ENCODE data around the gene RPS28.
"Not testable (repeated sequence)": the region's sequence is repeated elsewhere in the genome, so short reads cannot be mapped to it uniquely, and the experiment has no call there.

RPS28 gene

GRCh38 chr19:8336660-8337059, 15.4 kb downstream of the RPS28 start:
- H3K27me3 ChIP-seq (ENCODE audit: control insufficient read depth in 1 of 2, insufficient read depth in 2 of 2, low read length in 2 of 2), result peaks cover 23 to 45% of the 10 kb centered on the region in 2 donors

GRCh38 chr19:8337728-8338127, 16.4 kb downstream of the RPS28 start:
- no peak overlapping the region for H3K4me3 ChIP-seq (ENCODE audit: low read depth in 1 of 2, low read length in 2 of 2)
- no peaks in the 10 kb centered on the region for H3K9me3 ChIP-seq (ENCODE audit: low read length)
- H3K9ac ChIP-seq (ENCODE audit: low read length), result no peak overlapping the region
- no peak overlapping the region for H3K27ac ChIP-seq (ENCODE audit: low read depth, low read length)
- no peaks in the 10 kb centered on the region for H3K36me3 ChIP-seq (ENCODE audit: insufficient read depth, low read length)
- H3K27me3 ChIP-seq (ENCODE audit: control insufficient read depth in 1 of 2, insufficient read depth in 2 of 2, low read length in 2 of 2), result peaks cover 23 to 55% of the 10 kb centered on the region in 2 donors
- peaks cover 5% of the 10 kb centered on the region for H3K4me1 ChIP-seq (ENCODE audit: insufficient read depth, low read length)

More at GRCh38 chr19:8336660-8337059, 15.4 kb downstream of the RPS28 start:
- H3K9me3 ChIP-seq (ENCODE audit: low read length), result no peaks in the 10 kb centered on the region
- H3K9ac ChIP-seq (ENCODE audit: low read length), result no peak overlapping the region
- H3K36me3 ChIP-seq (ENCODE audit: insufficient read depth, low read length), result no peaks in the 10 kb centered on the region
- no peak overlapping the region for H3K27ac ChIP-seq (ENCODE audit: low read depth, low read length)
- no peak overlapping the region for H3K4me3 ChIP-seq (ENCODE audit: low read depth in 1 of 2, low read length in 2 of 2)
- peaks cover 5% of the 10 kb centered on the region for H3K4me1 ChIP-seq (ENCODE audit: insufficient read depth, low read length)

DNA sequence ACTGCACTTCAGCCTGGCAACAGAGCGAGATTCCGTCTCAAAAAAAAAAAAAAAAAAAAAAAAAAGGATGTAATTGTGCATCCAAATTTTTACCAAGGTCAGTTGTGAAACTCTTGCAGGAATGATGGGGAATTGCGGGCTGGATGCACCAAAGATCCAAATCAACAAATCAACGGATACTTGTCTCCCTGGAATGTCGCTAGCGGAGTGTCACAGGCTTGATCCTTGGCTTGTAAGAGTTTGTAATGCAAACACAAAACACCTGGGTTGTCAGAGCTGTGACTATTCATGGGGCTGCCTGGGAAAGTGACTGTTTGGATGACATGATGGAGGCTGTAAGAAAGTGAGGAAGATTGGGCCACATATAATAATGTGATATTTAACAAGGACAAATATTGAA, 17.5 kb downstream of the RPS28 start:
- H3K27ac ChIP-seq (ENCODE audit: low read depth, low read length), result no peak overlapping the region
- H3K27me3 ChIP-seq (ENCODE audit: control insufficient read depth in 1 of 2, insufficient read depth in 2 of 2, low read length in 2 of 2), result peaks cover 19 to 57% of the 10 kb centered on the region in 2 donors
- no peaks in the 10 kb centered on the region for H3K36me3 ChIP-seq (ENCODE audit: insufficient read depth, low read length)
- H3K9ac ChIP-seq (ENCODE audit: low read length), result no peak overlapping the region
- H3K4me3 ChIP-seq (ENCODE audit: low read depth in 1 of 2, low read length in 2 of 2), result no peak overlapping the region
- H3K4me1 ChIP-seq (ENCODE audit: insufficient read depth, low read length), result peaks cover 5% of the 10 kb centered on the region
- no peaks in the 10 kb centered on the region for H3K9me3 ChIP-seq (ENCODE audit: low read length)

- Histone ChIP-seq H3K4me3 (ENCODE audit: low read depth in 1 of 2, low read length in 2 of 2) (no peak overlapping the region), H3K27ac (ENCODE audit: low read depth, low read length) (no peak overlapping the region), H3K27me3 (ENCODE audit: control insufficient read depth in 1 of 2, insufficient read depth in 2 of 2, low read length in 2 of 2) (peaks cover 12 to 50% of the 10 kb centered on the region in 2 donors)
Measured at GRCh38 chr19:8340341-8341096, 19.2 kb downstream of the RPS28 start.

GRCh38 chr19:8341504-8341903, 20.2 kb downstream of the RPS28 start:
- not testable (repeated sequence) for H3K4me3 ChIP-seq (ENCODE audit: low read depth in 1 of 2, low read length in 2 of 2)

More at GRCh38 chr19:8340341-8341096, 19.2 kb downstream of the RPS28 start:
- peaks cover 5% of the 10 kb centered on the region for H3K4me1 ChIP-seq (ENCODE audit: insufficient read depth, low read length)
- H3K36me3 ChIP-seq (ENCODE audit: insufficient read depth, low read length), result no peaks in the 10 kb centered on the region
- H3K9ac ChIP-seq (ENCODE audit: low read length), result no peak overlapping the region
- no peaks in the 10 kb centered on the region for H3K9me3 ChIP-seq (ENCODE audit: low read length)

GRCh38 chr19:8342316-8342683, 21.0 kb downstream of the RPS28 start:
- H3K9me3 ChIP-seq (ENCODE audit: low read length), result no peaks in the 10 kb centered on the region
- H3K27me3 ChIP-seq (ENCODE audit: control insufficient read depth in 1 of 2, insufficient read depth in 2 of 2, low read length in 2 of 2), result peaks cover 5 to 40% of the 10 kb centered on the region in 2 donors
- H3K9ac ChIP-seq (ENCODE audit: low read length), result no peak overlapping the region
- H3K27ac ChIP-seq (ENCODE audit: low read depth, low read length), result no peak overlapping the region
- H3K4me1 ChIP-seq (ENCODE audit: insufficient read depth, low read length), result peaks cover 5% of the 10 kb centered on the region
- no peaks in the 10 kb centered on the region for H3K36me3 ChIP-seq (ENCODE audit: insufficient read depth, low read length)
- H3K4me3 ChIP-seq (ENCODE audit: low read depth in 1 of 2, low read length in 2 of 2), result no peak overlapping the region

More at GRCh38 chr19:8341504-8341903, 20.2 kb downstream of the RPS28 start:
- not testable (repeated sequence) for H3K9ac ChIP-seq (ENCODE audit: low read length); H3K36me3 ChIP-seq (ENCODE audit: insufficient read depth, low read length); H3K9me3 ChIP-seq (ENCODE audit: low read length); H3K27ac ChIP-seq (ENCODE audit: low read depth, low read length); H3K4me1 ChIP-seq (ENCODE audit: insufficient read depth, low read length)
- H3K27me3 ChIP-seq (ENCODE audit: control insufficient read depth in 1 of 2, insufficient read depth in 2 of 2, low read length in 2 of 2), result peaks cover 5 to 40% of the 10 kb centered on the region in 2 donors

DNA sequence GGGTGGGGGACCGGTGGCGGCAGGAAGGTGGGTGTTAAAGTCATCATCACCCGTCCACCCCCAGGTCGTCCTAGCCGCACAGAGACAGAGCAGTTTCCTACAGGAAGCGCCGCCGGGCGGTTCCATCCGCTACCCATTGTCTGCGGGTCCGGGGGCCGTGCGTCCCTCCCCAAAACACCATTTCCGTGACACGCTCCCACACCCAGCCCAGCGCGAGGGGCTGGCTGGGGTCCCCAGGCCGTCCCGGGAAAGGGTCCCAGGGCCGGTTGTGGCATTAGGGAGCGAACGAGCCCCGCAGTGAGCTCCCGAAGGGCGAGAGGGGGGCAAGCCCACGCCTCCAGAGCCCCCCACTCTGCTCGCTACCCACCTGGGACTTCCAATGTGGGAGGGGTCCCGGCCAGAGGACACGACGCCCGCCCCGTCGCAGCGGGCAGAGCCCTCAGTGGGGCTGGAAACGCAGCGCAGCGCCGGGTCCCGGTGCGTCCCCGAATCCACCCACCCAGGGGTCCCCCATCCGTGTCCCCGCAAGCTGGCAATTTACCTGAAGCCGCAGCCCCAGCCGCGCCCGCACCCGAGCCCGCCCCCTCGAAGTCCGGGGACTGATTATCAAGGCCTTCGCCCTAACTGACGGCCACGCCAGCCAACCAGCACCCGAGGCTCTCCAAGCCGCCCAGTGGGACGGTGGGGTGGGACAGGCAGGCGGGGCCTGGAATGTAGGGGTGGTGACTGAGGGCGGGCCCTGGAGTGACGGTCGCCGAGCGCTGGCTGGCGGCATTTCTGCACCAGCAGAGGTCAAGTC, 21.6 kb downstream of the RPS28 start, which contains the start of gene KANK3:
TSS of gene KANK3 (minus strand) at position 579 of the 799 bp plus-strand sequence. CDS start 5,434 bp downstream, outside the sequence.
- H3K9ac ChIP-seq (ENCODE audit: low read length), result no peak within 1 kb of the TSS
- no peaks in the 10 kb centered on the region for H3K36me3 ChIP-seq (ENCODE audit: insufficient read depth, low read length)

GRCh38 chr19:8343483-8343844, 22.2 kb downstream of the RPS28 start:
- Histone ChIP-seq H3K4me3 (ENCODE audit: low read depth in 1 of 2, low read length in 2 of 2) (peak overlapping the region in 1 of 2 donors; percentile 23), H3K27ac (ENCODE audit: low read depth, low read length) (no peak overlapping the region), H3K9ac (ENCODE audit: low read length) (no peak overlapping the region), H3K4me1 (ENCODE audit: insufficient read depth, low read length) (peaks cover 5% of the 10 kb centered on the region), H3K27me3 (ENCODE audit: control insufficient read depth in 1 of 2, insufficient read depth in 2 of 2, low read length in 2 of 2) (peaks cover 5 to 35% of the 10 kb centered on the region in 2 donors), H3K36me3 (ENCODE audit: insufficient read depth, low read length) (no peaks in the 10 kb centered on the region), H3K9me3 (ENCODE audit: low read length) (no peaks in the 10 kb centered on the region)

More for the DNA sequence above, 21.6 kb downstream of the RPS28 start, which contains the start of gene KANK3:
- peak within 1 kb of the TSS in 1 of 2 donors; percentile 23 for H3K4me3 ChIP-seq (ENCODE audit: low read depth in 1 of 2, low read length in 2 of 2)
- H3K27ac ChIP-seq (ENCODE audit: low read depth, low read length), result no peak within 1 kb of the TSS
- peaks cover 5 to 35% of the 10 kb centered on the region in 2 donors for H3K27me3 ChIP-seq (ENCODE audit: control insufficient read depth in 1 of 2, insufficient read depth in 2 of 2, low read length in 2 of 2)
- no peaks in the 10 kb centered on the region for H3K9me3 ChIP-seq (ENCODE audit: low read length)
- H3K4me1 ChIP-seq (ENCODE audit: insufficient read depth, low read length), result peaks cover 5% of the 10 kb centered on the region

- H3K4me1 ChIP-seq (ENCODE audit: insufficient read depth, low read length); H3K4me3 ChIP-seq (ENCODE audit: low read depth in 1 of 2, low read length in 2 of 2); H3K9me3 ChIP-seq (ENCODE audit: low read length); H3K36me3 ChIP-seq (ENCODE audit: insufficient read depth, low read length); H3K27me3 ChIP-seq (ENCODE audit: control insufficient read depth in 1 of 2, insufficient read depth in 2 of 2, low read length in 2 of 2); H3K9ac ChIP-seq (ENCODE audit: low read length); H3K27ac ChIP-seq (ENCODE audit: low read depth, low read length): not testable (repeated sequence)
Measured at GRCh38 chr19:8349629-8350372, 28.5 kb downstream of the RPS28 start.

- no peak overlapping the region for H3K27ac ChIP-seq (ENCODE audit: low read depth, low read length)
- H3K4me1 ChIP-seq (ENCODE audit: insufficient read depth, low read length), result no peaks in the 10 kb centered on the region
- H3K4me3 ChIP-seq (ENCODE audit: low read depth in 1 of 2, low read length in 2 of 2), result no peak overlapping the region
- H3K9ac ChIP-seq (ENCODE audit: low read length), result no peak overlapping the region
- no peaks in the 10 kb centered on the region for H3K27me3 ChIP-seq (ENCODE audit: control insufficient read depth in 1 of 2, insufficient read depth in 2 of 2, low read length in 2 of 2)
- H3K9me3 ChIP-seq (ENCODE audit: low read length), result no peaks in the 10 kb centered on the region
- no peaks in the 10 kb centered on the region for H3K36me3 ChIP-seq (ENCODE audit: insufficient read depth, low read length)
Measured at GRCh38 chr19:8352134-8352827, 31.0 kb downstream of the RPS28 start.

Measured in muscle layer of colon (tissue), 2 donors.